GM23338 (cell line): Measurements from ENCODE around the gene TTC22.

Experiments
- CTCF ChIP-seq, 2 experiments: fragments of 200-600 bp in 1 of 2; sonication (generic) in 1 of 2; conservative IDR thresholded peaks; 2 replicates each; pipeline versions ENCODE4 v1.5.1 to v1.6.1; 2016 to 2017; ENCODE audit warnings: antibody characterized with exemption in 2 of 2, low read depth in 2 of 2, mild to moderate bottlenecking in 2 of 2, moderate library complexity in 1 of 2
- EZH2 ChIP-seq: fragments of 200-600 bp; sonication (generic); IDR thresholded peaks from one replicate; pipeline ENCODE4 v1.8.0; 2017; ENCODE audit warnings: antibody characterized with exemption, mild to moderate bottlenecking, low read depth; ENCODE audit not compliant: unreplicated experiment
- EZH2phosphoT487 ChIP-seq: fragments of 200-600 bp; sonication (generic); IDR thresholded peaks from one replicate; pipeline ENCODE4 v1.8.1; 2018; ENCODE audit warnings: antibody characterized with exemption; ENCODE audit not compliant: unreplicated experiment
- POLR2AphosphoS5 ChIP-seq: IDR thresholded peaks from 2 replicates; pipeline ENCODE4 v1.6.1; 2016; ENCODE audit warnings: antibody characterized with exemption, low read depth
- REST ChIP-seq: IDR thresholded peaks from one replicate; pipeline ENCODE4 v1.6.1; 2018; ENCODE audit warnings: antibody characterized with exemption; ENCODE audit not compliant: unreplicated experiment

GRCh38 chr1:54751426-54751825 is 49.7 kb downstream of the TTC22 start:
- TF ChIP-seq CTCF (conservative IDR thresholded peaks at IDR 0.05; ENCODE audit: low read depth in 2 of 2) (no peak), EZH2 (no peak), EZH2phosphoT487 (no peak), POLR2AphosphoS5 (no peak), REST (no peak)
